Activated CD4-positive, alpha-beta T cell treated with anti-CD3 and anti-CD28 coated beads, Interleukin-2, amount 50 U/mL, for 16 hours (primary cell): ENCODE measurements around the gene OR2T8.

Experiments used
- DNase-seq: peaks from one replicate; pipeline ENCODE4 v3.0.0-alpha.2; 2020

The OR2T8 gene

GRCh38 chr1:247919952-247920351 is at the start of gene OR2T8:
OR2T8 (plus strand) TSS chr1:247920252; CDS start chr1:247921018, 766 bp downstream.
- no peak for DNase-seq

GRCh38 chr1:247883346-247883745 is 36.7 kb upstream of the OR2T8 start:
- DNase-seq, result no peak

- DNase-seq, result no peak
Observed at GRCh38 chr1:247884797-247885413, 35.1 kb upstream of the OR2T8 start.

GRCh38 chr1:247895163-247895637 is 24.9 kb upstream of the OR2T8 start, which contains the start of gene OR2W3:
OR2W3 (plus strand) TSS chr1:247895587; CDS start chr1:247895587, 0 bp downstream.
- no peak for DNase-seq

GRCh38 chr1:247895976-247896375 is 24.1 kb upstream of the OR2T8 start:
- no peak for DNase-seq

- DNase-seq, result no peak
Observed at GRCh38 chr1:247904122-247904521, 15.9 kb upstream of the OR2T8 start.

GRCh38 chr1:247905181-247905580 is 14.9 kb upstream of the OR2T8 start:
- no peak for DNase-seq

- no peak for DNase-seq
Observed at GRCh38 chr1:247905910-247906503, 14.0 kb upstream of the OR2T8 start.

GRCh38 chr1:247906504-247907047 is 13.5 kb upstream of the OR2T8 start:
- DNase-seq, result peak; percentile 3

- DNase-seq, result no peak
Observed at GRCh38 chr1:247908766-247909165, 11.3 kb upstream of the OR2T8 start.

- DNase-seq, result no peak
Observed at GRCh38 chr1:247913786-247914185, 6.3 kb upstream of the OR2T8 start.

- DNase-seq, result no peak
Observed at GRCh38 chr1:247914941-247915662, 5.0 kb upstream of the OR2T8 start.

- no peak for DNase-seq
Observed at GRCh38 chr1:247923941-247924340, 3.9 kb downstream of the OR2T8 start.

- no peak for DNase-seq
Observed at GRCh38 chr1:247924868-247925267, 4.8 kb downstream of the OR2T8 start, which contains the start of gene OR2AJ1. OR2AJ1 (plus strand) TSS chr1:247924889; CDS start chr1:247933769, 8,880 bp downstream.

- no peak for DNase-seq
Observed at GRCh38 chr1:247933989-247934388, 13.9 kb downstream of the OR2T8 start.

GRCh38 chr1:247935781-247936180 is 15.7 kb downstream of the OR2T8 start:
- no peak for DNase-seq

- DNase-seq, result no peak
Observed at GRCh38 chr1:247936415-247936814, 16.4 kb downstream of the OR2T8 start.

- peak; percentile 96 for DNase-seq
Observed at GRCh38 chr1:247936965-247937734, 17.1 kb downstream of the OR2T8 start.

- DNase-seq, result no peak
Observed at GRCh38 chr1:247942624-247943023, 22.6 kb downstream of the OR2T8 start.

GRCh38 chr1:247948558-247948957 is 28.5 kb downstream of the OR2T8 start, which contains the start of gene OR2L8:
OR2L8 (plus strand) TSS chr1:247948858; CDS start chr1:247948858, 0 bp downstream.
- DNase-seq, result no peak

- no peak for DNase-seq
Observed at GRCh38 chr1:247953408-247953807, 33.4 kb downstream of the OR2T8 start.

- DNase-seq, result no peak
Observed at GRCh38 chr1:247961791-247962190, 41.7 kb downstream of the OR2T8 start.
